Astrocyte (in vitro differentiated cells and primary cell): ENCODE measurements around the gene VWCE.

Source experiments
- CTCF ChIP-seq: IDR thresholded peaks from 2 replicates; pipeline ENCODE4 v1.5.1; 2011; ENCODE audit warnings: low read depth, mild to moderate bottlenecking, inconsistent platforms, low read length, moderate library complexity; ENCODE audit not compliant: insufficient read depth
- EZH2 ChIP-seq: IDR thresholded peaks from 2 replicates; pipeline ENCODE4 v1.6.1; 2012; ENCODE audit warnings: mild to moderate bottlenecking, low read length, inconsistent platforms; ENCODE audit not compliant: insufficient read depth

- TF ChIP-seq CTCF (no peak), EZH2 (no peak)
These were observed 445 bp upstream of the VWCE start for GRCh38 chr11:61295596-61295926.
